Fibroblast of skin of left quadriceps (primary cell): Measurements from ENCODE around the gene ZBTB7C.

Experiments
- DNase-seq, 2 experiments: peaks; one replicate each; pipeline ENCODE4 v3.0.0-alpha.2; 2013; ENCODE audit warnings: low read depth in 2 of 2

ZBTB7C gene

GRCh38 chr18:48122816-48123215 lies 286.4 kb downstream of the ZBTB7C start:
- DNase-seq: no peak

DNA sequence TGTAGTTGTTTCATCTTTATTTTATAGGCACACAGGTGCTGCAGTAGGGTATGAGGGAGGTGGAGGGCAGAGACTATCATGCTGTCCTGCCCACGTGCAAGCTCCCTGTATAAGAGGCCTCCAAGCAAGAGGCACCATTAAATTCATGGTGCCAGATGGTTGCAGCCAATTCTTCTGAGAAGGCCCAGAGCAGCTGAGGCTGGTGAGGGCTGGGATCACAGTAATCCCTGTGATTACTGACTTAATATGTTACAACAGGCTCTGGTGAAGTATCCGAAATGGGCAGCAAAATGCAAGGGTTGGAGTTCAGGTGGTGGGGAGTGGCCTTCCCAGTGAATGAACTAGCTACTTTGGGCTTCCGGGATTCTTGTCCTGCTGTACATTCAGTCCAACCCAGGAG lies 286.8 kb downstream of the ZBTB7C start:
- DNase-seq: no peak

- DNase-seq: no peak
Observed at GRCh38 chr18:48121752-48122151, 287.4 kb downstream of the ZBTB7C start.

DNA sequence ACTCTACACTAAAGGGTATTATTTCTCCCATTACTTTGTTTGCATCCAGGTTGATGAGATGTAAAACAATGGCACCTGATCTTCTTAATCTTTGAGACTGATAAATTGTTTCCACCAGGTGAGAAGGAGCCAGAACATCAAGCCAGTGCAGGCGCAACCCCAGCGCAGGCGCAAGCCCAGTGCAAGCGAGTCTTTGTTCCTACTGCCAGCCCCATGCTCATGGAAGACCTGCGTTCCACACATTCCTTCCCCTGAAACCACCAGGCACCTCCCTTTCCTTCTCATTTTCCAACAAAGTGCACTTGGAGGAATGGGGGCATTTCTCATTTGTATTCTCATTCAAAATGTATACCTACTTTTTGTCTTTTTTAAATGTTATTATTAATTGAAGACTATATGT lies 290.0 kb downstream of the ZBTB7C start:
- no peak for DNase-seq

DNA sequence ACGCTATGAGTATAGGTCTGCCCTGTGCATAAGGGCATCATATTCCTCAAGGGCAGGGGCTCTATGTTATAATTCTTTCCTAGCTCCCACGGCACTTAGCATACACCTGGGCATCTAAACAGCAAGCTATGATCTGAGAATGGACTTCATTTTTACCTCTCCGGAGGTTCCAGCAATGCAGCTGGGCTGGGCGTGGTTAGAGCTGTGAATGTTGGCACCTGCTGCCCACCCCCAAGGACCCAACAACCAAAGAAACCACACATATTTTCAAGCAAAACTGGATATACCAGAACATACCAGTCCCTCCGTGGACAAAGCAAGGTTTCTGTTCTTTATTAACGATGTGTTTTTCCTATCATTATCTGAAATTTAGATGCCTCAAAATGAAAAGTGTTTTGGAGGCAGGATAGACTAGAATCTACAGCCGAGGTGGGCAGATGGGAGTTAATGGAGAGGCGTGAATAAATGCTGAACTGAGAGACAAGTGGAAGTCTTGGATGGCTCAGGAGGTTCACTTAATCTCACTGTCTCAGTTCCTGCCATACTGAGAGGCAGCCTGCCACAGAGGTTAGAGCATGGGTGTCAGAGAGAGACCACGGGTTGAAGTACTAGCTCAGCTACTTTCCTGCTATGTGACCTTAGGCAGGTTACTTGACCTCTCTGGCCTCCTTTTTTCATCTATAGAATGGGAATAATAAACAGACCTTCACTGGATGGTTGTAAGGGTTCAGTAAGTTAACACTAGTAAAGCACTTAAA lies 292.1 kb downstream of the ZBTB7C start:
- no peak for DNase-seq

- no peak for DNase-seq
Observed at GRCh38 chr18:48116017-48116416, 293.2 kb downstream of the ZBTB7C start.

- DNase-seq: no peak
Observed at GRCh38 chr18:48113691-48114090, 295.5 kb downstream of the ZBTB7C start.

GRCh38 chr18:48111587-48111986 lies 297.6 kb downstream of the ZBTB7C start:
- DNase-seq: no peak

- no peak for DNase-seq
Observed at GRCh38 chr18:48110797-48111196, 298.4 kb downstream of the ZBTB7C start.

DNA sequence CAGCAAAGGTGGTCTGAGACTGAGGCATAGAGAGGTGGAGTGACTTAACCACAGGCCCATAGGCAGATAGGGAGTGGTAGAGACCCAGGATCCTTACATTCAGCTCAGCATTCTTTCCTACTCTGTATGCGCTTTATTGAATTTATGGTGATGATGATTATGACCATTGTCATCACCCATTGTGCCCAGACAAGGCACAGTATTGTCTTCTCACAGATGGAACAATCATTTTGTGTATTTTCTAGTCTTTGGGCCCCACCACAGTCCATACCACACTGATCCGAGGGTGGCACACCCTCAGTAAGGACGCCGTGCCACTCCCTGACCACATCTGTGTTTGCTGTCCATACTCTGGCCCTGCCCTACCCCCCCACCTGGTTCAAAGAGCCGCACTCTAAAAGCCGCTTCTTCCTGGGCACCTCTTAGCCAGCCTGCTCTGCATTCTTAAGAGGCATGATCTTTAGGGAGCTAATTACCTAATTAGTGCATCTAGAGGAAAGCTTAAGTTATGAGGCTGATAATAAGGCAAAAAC lies 299.2 kb downstream of the ZBTB7C start:
- DNase-seq: no peak

DNA sequence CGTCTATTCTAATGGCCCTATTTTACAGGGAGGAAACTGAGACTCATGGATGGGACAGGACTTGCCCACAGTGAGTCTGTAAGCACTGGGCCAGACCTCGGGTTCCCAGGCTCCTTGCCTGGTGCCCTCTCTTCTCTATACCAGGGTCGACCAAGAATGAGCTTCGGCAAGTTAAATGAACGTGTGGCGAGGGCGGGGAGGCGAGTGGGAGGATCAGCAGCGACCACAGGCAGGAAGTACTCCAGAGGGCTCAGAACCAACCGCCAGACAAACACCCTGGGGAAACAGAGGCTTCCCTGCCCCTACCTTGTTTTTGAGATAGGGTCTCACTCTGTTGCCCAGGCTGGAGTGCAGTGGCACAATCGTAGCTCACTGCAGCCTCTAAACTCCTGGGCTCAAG lies 301.0 kb downstream of the ZBTB7C start:
- DNase-seq: no peak

DNA sequence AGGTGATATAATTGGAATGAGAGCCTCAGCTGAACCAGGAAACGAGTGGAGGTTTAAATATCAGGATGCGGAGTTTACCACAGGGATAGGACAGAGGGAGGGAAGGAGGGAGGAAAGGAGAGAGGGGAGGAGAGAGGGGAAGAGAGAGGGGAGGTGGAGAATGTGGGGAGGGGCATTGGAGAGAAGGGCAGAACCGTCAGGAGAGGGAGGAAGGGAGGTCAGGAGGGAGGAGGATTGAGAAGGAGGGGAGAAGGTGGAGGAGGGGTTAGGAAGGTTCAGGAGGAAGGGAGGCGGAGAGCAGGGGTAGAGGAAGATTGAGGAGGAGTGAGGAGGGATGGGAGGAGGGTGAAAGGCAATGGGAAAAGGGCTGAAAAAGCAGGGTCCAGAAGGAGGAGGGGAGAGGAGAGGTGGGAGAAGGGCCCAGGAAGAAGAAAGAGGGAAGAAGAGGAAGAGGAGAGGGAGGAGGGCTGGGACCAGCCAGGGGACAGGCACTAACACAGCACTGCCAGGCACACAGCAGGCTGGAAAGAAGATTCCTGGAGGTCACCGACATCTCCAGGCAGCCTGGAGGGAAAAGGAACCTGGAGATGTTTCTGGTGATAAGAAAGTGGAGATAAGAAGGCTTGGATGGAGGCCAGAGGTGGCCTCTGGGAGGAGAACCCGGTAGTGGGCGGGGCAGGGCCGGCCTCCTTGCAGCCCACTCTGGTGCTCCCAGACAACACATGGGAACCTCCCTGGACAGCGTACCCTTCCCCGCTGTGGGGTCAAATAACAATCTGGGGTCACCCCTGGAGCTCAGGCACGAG lies 302.0 kb downstream of the ZBTB7C start:
- no peak for DNase-seq

DNA sequence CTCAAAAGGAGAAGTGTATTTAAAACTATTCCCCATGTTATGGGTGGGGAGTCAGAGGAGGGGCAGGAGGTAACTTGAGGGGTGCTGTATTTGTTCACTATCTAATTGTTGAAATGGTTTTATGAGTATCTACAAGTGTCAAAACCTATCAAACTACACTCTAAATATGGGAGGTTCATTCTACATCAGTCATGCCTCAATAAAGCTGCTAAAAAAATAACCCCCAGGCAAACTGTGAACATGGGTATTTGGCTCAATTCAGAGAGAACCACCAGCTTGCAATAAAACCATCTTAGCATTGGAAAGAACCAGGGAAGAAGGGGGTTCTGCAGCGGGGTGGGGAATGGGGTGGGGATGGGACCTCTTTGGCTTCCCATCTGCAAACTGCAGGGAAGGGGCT lies 302.7 kb downstream of the ZBTB7C start:
- DNase-seq: no peak

DNA sequence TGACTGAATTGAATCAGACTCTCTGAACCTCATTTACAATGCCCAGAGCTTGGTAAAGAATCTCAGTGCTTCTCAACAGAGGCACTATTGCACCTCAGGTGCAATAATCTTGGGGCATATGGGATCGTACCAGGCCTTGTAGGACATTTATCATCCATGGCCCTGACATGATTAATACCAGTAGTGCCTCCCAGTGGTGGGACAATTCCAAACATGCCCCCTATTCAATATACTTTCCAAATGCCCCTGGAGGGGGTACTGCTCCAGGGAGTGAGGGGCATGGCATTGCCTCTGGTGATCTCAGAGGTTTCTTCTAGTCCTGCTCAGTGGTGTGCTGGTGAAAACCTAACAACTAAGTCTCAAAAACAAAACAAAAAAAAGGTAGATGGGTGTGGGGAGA lies 303.9 kb downstream of the ZBTB7C start:
- no peak for DNase-seq

DNA sequence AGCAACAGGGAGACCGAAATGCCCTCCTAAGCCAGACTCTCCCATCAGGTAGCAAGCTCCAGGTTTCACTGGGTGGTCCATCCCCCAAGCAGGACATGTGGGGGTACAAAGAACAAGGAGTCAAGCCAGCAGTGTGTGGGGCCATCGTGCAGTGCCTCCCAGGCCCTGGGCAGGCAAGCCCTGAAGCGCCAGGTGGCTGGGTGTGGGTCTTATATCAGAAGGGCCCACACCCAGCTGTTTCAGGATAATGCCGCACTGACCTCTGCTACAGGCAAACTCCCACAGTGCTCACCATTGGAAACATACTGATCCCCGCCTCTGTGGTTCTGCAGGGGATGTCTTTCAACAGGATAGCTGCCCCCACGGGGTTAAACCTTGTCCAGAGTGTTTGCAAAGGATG lies 304.5 kb downstream of the ZBTB7C start:
- no peak for DNase-seq

GRCh38 chr18:48100651-48101165 lies 308.5 kb downstream of the ZBTB7C start:
- no peak for DNase-seq

DNA sequence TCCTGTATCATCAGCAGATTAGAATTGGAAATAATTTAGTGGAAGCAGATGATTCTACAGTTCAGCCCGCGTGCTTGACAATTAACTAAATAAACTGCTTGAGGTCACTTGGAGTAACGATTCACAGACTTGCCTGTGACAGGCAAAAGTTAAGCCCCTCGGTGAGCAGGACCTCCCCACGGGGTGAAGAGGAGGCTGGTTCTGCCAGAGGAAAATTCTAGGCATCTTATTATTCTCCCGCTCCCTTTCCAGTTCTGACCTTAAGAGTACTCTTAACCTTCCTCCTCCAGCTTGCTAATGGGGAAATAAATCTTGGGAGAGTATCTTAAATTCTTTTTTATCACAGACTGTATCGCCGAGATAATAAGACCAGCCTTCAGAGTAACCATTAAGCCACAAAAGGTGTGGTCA lies 309.0 kb downstream of the ZBTB7C start:
- DNase-seq: no peak

DNA sequence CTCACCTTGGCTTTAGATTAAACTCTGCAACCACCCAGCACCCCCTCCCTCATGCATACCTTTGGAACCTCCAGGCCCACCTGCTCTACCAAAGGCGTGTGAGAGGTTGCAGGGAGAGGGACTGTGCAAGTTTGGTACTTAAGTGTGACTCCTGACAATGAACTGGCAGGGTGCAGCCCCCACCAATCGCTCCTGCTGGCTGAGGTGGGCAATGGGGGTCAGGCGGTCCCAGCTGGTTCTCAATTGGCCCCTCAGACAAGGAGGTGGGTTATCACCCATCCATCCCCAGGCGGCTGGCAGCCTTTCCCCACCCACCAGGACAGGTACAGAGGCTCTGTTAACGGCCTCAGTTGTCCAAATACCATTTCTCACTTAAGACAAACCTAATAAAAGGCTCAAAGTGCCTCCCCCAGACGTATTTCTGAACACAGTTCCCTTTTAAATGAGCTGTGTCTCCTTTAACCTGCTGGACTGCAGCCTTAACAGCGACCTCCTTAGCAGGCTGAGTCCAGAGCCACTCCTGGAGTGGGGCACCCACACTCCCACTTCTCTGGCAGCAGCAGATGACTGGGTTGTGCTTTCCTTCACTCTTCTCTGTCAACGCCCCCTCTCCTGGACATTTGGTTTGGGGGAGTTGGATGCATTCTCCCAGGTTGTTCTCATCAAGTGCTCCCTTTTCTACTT lies 309.6 kb downstream of the ZBTB7C start:
- DNase-seq: no peak

GRCh38 chr18:48098538-48098937 lies 310.6 kb downstream of the ZBTB7C start:
- no peak for DNase-seq

GRCh38 chr18:48098007-48098406 lies 311.2 kb downstream of the ZBTB7C start:
- no peak for DNase-seq

GRCh38 chr18:48095726-48096125 lies 313.5 kb downstream of the ZBTB7C start:
- DNase-seq: no peak

- DNase-seq: no peak
Observed at GRCh38 chr18:48093104-48093503, 316.1 kb downstream of the ZBTB7C start.
